ENCODE data around the gene SEMA4D.

The SEMA4D gene

DNA sequence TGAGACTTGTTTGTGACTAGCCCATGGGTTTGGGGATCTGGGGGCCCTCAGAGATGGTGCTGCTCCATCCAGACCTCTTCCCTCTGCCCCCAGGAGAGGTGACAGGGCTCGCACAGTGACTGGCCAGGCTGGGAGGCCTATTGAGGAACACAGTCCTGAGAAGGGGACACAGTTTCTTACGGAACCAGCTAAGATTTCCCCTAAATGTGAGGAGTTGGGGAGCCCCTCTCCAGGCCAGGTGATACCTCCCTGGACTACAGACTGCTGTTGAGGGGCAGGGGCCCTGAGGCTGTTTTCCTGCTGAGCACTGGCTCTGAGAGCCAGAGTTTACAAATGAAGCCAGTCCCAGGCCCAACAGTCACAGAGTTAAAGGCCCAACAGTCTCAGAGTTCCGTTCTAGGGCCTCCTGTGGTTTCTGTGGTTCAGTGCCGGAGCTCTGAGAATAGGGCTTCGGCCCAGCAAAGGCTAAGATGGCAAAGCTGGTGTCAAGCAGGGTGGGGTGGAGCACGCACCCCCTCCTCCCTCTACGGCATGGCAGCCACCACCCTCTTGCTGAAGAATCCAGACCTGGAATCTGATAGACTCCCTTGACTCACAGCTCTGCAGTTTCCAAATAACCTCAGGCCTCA lies 1.1 kb upstream of the SEMA4D start:
- DNase-seq = peak; percentile 71

DNA sequence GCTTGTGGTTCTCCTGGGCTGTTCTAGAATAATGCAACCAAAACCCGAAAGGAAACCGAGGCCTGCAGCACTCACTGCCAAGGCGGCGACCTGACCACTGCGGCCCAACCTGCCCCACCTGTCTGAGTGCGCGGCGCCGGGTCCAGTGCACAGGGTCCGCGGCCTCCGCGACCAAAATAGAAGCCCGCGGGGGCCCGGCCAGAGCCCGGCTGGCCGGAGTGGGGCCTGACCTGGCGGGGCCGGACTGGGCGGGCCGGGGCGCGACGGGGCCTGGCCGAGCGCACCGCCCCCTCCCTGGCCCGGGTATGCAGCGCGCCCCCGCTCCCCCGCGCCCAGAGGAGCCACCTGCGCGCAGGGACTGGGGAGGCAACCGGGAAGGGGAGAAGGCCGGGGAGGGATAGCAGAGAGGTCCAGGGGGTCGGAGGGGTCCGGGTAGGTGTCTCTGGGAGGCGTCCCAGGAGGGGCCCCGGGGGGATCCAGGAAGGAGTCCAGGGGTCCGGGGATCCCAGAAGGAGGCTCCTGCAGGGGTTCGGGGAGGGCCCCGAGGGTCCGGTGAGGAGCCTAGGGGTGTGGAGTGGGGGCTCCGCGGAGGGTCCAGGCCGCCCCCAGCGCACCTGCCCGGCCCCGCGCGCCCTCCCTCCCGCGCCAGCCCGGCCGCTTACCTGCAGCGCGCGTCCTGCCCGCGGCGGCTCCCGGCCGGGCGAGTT lies 503 bp downstream of the SEMA4D start:
- peak; percentile 53 for DNase-seq

DNA sequence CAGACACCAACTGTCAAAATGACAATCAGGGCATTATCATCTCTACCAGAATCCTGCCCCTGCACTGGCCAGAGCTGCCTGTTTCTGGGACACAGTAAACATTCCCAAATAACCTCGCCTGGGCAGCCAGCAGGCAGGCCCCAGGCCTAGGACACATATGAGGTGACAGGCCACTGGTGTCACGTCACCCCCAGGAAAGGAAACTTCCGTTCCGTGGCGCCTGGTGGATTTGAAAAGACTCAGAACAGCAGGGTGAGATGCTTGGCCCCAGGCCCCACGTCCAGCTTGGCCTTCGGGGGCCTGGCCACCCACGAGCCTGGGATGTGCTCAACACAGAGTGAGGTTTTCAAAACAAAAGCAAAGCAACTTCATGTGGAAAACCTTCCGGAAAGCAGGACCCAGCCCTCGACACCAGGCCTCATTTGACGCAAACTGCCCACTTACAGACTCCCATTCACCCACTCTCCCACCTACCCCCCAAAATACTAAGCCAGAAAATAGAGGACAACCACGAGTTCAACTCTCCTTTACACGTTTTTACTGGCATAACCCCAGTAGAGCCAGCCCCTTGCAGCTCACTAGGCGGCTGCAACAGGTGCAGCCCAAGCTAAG lies 1.2 kb downstream of the SEMA4D start:
- DNase-seq = no peak

DNA sequence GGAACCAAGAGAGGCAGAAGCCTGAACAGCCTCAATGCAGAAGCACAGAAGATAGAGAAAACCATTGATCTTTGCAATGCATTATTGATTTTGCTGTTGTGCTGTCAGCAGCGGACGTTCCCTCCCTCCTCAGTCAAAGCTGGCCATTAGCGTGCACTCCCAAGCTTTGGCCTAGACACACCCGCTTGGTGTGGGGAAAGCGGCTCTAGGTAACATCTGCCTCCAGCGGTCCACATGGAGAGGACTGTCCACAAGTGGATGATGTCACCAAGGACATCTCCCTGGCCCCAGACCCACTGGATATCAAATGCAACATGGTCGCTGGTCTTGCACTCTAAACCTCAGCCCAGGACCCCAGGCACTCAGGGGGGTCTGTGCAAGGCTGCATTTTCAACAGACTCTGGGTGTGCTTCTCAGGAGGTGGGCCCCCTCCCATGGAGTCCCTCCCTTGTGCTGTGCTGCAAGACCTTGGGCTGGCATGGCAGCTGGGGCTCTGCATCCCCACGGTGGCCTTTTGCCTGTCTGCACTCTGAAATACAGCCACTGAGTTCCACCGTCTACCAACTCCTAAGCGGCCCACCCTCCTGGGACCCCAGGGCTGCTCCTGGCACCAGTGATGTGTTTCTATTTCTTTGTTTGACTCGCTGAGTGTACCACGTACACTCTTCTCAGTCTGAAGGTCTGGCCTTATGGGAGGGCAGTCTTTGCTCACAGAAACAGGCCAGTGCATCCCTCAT lies 1.9 kb downstream of the SEMA4D start:
- no peak for DNase-seq

DNA sequence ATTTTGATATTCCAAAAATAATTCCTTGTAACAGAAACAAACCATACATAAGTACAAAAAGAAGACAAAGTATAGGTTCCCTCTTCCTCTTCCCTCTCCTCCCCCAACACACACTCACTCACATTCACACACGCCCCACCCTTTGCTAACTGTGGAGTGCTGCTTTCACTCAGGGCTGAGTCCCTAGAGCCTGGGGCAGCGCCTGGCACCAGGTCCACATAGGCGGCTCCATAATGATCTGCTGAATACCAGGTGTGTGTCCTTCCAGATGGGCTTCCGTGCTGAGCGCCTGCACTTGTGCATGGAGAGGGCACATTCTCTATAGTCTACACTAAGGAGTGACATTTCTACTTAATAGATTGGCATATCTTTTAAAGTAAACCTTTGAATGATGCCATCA lies 3.7 kb downstream of the SEMA4D start:
- no peak for DNase-seq

DNA sequence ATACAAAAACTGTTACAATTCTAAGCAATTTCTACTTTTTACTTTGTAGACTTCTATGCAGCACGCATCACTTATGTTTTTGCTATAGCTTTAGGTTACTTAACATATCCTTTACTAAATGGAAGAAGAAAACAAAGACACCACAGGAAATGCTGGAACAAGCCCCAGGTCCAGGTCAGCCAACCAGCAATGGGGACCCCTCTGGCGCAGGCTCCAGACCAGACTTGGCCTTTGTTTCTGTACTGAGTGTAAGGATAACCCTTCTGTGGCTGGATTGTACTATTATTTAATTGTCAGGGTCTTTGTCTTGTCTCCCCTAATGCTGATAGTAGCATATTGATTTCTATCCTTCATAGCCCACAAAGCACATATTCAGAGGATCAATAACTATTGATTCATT lies 4.2 kb downstream of the SEMA4D start:
- DNase-seq = no peak

DNA sequence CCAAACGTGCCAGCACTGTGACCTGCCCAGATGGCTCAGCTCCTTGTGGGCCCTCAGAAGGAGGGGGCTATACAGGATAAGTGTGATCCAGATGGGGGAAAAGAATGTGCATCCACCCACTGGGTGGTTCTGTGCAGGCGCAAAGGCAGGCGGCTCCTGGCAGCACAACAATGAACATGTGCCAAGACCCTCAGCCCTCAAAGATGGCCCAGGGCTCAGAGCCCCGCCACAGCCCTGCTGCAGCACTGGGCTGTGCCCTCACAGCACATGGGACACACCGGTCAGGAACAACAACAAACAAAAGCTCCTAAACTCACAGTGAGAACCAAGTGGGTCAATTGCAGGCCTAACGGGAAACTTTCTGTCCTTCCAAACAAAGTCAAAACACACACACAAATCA lies 4.7 kb downstream of the SEMA4D start:
- no peak for DNase-seq

DNA sequence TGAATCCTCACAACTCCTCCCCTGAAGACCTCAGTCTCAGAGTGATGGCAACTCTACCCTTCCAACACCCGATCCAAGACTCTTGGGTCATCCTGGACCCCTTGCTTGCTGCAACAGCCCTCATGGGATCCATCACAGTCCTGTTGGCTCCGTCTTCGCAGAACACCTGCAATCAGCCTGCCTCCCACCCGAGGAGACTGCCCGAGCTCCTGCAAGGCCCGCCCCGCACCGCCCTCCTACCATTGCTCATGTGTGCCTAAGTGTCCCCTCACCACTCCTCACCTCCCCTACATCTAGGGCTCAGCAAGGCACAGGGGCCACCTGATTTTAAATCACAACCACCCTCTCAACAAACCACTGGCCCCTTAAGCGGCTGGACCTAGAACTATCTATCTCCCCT lies 5.3 kb downstream of the SEMA4D start:
- no peak for DNase-seq

DNA sequence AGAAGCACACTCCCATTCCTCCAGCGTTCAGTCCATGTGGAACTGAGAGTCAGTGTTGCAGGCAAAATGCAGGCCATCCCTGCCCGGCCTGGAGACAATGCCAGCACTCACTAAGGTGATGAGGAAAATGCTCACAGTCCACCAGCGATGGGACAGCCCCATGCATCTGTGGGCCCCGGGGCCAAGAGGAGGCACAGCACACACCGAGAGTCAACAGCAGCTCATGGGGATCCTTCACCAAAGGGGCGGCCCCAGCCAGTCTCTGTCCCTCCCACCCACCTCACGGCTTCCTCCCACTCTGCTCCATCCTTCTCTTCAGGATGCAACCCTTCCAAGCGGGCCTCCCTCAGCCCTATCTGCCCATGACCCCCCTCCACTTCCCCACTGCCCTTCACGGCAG lies 6.2 kb downstream of the SEMA4D start:
- no peak for DNase-seq

DNA sequence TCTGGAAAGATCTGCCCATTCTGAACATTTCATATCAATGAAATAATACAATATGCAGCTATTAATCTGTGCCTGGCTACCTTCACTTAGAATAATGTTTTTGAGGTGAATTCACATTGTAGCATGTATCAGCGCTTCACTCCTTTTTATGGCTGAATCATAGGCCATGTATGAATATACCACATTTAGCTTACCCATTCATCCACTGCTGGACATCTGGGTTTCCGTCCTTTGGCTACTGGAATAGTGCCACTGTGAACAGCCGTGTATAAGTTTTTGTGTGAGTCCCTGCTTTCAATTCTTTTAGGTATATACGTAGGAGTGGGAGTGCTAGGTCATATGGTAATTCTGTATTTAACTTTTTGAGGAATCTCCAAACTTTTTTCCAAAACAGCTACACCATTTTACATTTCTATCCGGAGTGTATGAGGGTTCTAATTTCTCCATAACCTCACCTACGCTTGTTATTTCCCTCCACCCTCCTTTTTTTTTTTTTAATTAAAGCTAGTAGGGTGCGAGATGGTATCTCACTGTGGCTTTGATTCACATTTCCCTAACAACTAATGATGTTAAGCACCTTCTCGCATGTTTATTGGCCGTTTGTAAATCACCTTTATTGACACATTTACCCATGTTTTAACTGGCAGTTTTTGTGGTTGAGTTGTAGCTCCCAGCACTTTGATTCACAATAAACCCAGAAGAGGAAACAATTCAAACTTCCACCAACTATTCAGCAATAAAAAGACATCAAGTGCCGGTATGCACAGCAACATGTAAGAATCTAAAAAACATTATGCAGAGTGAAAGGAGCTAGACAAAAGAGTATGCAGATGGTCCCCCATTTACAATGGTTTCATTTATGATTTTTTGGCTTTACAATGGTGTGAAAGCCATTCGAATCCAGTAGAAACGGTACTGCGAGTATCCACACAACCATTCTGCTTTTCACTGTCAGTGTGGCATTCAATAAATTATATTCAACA lies 8.1 kb downstream of the SEMA4D start:
- peak; percentile 87 for DNase-seq

DNA sequence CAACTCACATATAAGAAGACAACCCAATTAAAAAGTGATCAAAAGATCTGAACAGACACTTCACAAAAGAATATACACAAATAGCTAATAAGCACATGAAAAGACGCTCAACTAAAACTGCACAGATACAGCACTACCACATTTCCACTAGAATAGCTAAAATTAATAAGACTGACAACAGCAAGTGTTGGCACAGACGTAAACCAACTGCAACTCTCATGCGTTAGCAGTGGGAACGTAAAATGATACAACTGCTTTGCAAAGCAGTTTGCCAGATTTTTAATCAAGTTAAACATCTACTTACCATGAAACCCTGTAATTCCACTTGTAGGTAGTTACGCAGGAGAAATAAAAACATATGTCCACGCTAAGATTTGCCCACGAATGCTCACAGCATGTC lies 9.0 kb downstream of the SEMA4D start:
- DNase-seq = no peak

DNA sequence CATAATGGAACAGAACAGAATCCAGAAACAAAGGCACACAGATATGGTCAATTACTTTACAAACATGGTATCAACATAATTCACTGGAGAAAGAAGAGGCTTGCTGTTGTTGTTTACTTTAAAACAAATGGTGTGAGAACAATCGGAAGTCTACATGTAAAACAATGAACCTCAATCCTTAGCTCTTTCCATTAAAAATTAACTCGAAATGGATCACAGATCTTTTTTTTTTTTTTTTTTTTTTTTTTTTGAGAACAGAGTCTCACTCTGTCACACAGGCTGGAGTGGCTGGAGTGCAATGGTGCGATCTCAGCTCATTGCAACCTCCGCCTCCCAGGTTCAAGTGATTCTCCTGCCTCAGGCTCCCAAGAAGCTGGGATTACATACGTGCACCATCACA lies 9.8 kb downstream of the SEMA4D start:
- no peak for DNase-seq

DNA sequence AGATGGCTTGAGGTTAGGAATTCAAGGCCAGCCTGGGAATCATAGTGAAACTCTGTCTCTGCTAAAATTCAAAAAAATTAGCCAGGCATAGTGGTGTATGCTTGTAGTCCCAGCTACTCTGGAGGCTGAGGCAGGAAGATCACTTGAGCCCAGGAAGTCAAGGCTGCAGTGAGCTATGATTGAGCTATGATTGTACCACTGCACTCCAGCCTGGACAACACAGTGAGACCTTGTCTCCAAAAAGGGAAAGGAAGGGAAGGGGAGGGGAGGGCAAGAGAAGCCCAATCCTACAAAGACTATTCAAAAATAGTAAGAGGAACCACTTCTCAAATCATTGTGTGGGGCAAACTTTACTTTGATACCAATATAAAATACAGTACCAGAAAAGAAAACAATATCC lies 11.2 kb downstream of the SEMA4D start:
- no peak for DNase-seq

DNA sequence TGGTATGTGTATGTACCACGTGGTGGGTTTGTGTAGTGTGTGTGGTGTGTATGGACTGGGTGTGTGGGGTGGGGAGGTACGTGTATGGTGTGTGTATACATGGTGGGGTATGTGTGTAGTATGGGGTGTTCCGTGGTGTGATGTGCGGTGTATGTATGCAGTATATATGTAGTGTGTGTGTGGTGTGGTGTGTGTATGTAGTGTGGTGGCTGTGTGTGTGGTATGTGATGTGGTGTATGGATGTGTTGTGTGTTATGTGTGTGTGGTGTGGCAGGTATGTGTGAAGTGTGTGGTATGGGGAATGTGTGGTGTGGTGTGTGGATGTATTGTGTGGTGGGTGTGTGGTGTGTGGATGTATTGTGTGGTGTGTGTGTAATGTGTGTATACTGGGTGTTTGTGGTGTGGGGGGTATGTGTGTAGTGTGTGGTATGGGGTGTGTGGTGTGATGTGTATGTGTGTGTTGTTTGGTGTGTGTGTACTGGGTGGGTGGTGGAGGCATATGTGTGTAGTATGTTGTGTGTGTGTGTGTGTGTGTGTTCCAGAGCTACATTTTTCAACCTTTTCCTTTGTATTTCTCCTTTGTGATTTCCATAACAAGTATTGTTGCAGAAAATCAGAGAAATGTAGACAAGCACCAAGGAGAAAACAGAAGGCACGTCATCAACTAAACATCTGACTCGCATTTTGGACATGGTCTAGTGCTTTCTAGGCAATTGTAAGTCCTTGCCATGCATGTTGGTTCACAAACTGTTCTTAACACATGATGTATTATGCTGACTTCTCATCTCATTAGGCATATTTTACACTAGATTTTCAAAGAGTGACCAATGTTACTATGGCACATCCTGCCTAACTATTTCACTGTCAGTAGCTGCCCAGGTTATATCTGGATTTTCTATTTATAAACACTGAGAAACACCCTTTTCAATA lies 13.2 kb downstream of the SEMA4D start:
- DNase-seq = no peak

DNA sequence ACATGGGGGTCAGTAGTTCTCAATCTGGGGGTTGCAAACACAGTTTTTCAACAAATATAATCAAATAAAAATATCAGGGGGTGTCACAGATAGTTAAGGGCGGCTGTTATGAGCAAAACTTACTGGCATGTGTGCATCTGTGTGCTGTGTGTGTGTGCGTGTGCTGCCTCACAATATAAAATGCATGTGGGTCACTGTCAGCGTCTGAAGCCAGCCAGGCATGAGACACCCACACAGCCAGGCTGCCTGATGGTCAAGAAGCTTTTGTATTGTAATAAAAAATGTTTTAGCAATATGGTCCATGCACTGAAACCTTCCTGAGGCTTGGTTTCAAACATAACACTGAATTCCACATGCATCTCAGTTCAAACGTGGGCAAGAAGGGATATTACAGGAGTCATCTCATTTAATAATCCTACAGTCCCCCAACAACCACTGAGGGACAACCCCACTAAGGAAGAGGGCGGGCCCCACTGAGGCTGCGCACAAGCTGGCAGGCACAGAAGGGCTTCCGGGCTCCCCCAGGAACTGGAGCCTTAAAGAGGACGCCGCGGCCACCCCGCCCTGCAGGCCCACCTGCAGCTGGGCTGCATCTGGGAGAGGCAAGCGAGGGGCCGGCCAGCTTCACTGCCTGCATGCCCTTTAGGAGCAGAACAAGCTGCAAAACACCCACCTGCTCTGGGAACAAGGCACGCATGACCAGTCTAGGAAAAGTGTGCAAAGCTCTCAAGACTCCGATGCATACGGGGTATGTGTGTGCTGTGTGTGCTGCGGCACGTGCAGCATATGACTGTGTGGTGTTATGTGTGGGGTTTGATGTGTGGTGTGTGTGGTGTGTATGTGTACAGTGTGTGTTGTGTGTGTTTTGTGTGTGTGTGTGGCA lies 14.1 kb downstream of the SEMA4D start:
- DNase-seq = peak; percentile 76

DNA sequence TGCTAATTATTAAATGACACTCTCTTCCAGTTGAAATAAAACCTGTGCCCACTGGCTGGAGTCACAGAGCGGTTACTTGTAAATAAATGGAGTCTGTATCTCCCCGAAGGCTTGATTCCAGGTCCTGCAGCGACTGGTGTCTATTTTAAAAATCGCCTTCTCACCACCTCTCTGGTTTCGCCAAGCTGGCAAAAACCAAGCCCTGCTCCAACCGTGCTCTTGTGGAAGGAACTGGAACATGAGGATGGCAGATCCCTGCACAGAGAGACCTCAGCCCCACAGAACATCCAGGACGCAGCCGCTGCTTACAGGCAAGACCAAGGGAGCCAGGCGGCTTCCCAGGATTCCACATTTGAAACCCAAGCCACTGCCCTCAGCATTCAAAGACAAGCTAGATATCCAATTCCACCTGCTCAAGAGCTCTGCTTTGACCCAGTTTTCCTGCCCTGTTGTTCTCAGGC lies 15.0 kb downstream of the SEMA4D start:
- DNase-seq = no peak

DNA sequence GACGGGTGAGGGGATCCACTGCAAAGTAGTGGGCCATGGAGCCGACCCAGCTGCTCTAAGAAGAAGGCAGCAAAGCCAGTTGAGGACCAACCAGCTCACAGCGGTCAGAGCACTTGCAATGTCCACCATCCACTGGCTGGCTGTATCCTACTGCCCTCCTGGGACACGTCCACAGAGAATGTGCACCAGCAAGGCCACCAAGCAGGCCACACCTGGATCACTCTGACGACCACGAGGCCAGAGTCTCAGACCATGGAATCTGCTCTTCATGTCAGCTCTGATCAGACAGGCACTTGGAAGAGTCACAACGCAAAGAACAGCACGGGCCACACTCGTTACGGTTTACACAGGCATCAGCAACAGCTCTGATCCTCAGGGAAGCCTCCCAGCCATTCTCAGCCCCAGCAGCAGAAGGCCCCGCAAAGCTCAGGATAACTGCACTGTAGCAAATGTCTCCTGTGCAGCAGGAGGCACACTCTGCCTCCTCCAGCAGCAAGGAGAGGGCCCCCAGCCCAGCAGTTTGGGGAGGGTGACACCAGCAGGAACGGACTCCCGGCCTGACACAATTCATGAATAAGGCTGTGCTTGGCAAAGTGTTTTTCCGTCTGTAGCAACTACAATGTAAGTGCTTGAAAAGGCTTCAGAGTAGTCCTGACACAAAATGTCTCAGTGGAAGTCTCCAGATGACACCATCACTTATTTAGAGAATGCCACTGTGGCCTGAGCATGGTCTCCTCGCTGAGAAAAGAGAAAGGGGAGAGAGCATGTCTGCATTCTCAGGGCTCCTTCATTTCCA lies 15.7 kb downstream of the SEMA4D start:
- no peak for DNase-seq

DNA sequence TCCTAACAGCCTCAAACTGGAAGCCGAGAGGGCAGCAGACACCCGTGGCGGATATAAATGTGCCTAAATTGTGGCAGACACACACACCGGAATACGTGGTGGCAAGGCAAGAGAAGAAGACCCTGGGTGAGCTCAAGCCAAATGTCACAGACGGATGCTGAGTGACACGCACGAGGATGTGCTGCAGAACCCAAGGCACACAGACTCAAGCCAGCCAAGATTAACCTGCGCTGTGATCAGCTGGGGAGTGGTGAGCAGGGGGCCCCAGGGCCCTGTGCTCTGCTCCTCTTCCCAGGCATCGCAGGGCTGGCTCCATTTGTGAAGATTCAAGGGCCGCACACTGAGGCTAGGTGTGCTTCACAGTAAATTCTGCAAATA lies 16.4 kb downstream of the SEMA4D start:
- no peak for DNase-seq

DNA sequence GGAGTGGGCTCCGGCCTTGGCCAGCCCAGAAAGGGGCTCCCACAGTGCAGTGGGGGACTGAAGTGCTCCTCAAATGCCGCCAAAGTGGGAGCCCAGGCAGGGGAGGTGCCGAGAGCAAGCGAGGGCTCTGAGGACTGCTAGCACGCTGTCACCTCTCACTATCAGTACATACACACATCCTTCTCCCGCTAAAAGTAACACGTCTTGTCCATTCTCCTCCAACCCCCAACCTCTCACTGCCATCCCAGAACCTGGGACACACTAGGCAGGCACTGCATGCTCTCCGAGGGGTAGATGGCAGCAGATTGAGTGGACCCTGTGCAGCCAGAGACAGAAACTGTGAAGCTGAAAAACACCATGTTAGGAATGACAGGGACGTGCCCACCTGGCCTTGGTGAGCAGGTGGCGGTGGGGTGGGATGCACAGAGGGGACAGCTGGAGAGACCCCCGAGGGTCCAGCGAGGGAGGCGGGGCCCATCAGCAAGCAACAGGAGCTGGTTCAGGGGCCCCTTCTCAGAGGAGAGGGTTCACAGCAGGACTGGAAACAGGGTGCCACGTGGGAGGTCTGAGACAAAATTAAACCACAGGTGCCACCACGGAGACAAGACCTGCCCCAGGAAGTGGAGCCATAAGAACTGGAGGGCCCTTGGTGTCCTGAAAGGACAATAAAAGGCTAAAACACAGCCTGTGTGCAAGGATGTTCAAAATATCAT lies 16.9 kb downstream of the SEMA4D start:
- no peak for DNase-seq
